GM23248 (cell line): ENCODE measurements around the gene CCDC15.

Experiments used
- EZH2 ChIP-seq: fragments of 200-600 bp; sonication (generic); IDR thresholded peaks from 2 replicates; pipeline ENCODE4 v1.6.1; 2018; ENCODE audit warnings: antibody characterized with exemption, mild to moderate bottlenecking; ENCODE audit not compliant: insufficient read depth, poor library complexity, severe bottlenecking
- EZH2phosphoT487 ChIP-seq: fragments of 200-600 bp; sonication (generic); IDR thresholded peaks from 2 replicates; pipeline ENCODE4 v1.6.1; 2018; ENCODE audit warnings: antibody characterized with exemption, moderate library complexity, mild to moderate bottlenecking, low read depth; ENCODE audit not compliant: insufficient read depth

- no peak for TF ChIP-seq EZH2
- TF ChIP-seq EZH2phosphoT487: no peak
These were observed 30.7 kb upstream of the CCDC15 start for GRCh38 chr11:124923296-124923695.
